ENCODE results near the gene CES2.
"Not testable (repeated sequence)": the region's sequence is repeated elsewhere in the genome, so short reads cannot be mapped to it uniquely, and the experiment has no call there.

The CES2 gene

DNA sequence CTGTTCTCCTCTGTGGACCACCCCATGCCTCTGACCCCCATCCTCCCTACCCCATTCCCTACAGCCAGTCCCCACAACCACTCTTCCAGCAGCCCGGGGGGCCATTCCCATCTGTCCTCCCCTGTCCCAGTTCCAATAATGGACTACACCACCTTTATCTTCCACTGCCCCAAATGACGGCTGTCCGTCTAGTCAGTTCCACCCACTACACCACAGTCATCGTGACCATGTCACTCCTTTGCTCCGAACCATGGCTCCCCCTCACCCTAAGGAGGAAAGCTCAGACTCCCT, 39.7 kb upstream of the CES2 start:
- no peak overlapping the region for H2AFZ ChIP-seq (ENCODE audit: low read length)
- TF ChIP-seq, protein P1, sequence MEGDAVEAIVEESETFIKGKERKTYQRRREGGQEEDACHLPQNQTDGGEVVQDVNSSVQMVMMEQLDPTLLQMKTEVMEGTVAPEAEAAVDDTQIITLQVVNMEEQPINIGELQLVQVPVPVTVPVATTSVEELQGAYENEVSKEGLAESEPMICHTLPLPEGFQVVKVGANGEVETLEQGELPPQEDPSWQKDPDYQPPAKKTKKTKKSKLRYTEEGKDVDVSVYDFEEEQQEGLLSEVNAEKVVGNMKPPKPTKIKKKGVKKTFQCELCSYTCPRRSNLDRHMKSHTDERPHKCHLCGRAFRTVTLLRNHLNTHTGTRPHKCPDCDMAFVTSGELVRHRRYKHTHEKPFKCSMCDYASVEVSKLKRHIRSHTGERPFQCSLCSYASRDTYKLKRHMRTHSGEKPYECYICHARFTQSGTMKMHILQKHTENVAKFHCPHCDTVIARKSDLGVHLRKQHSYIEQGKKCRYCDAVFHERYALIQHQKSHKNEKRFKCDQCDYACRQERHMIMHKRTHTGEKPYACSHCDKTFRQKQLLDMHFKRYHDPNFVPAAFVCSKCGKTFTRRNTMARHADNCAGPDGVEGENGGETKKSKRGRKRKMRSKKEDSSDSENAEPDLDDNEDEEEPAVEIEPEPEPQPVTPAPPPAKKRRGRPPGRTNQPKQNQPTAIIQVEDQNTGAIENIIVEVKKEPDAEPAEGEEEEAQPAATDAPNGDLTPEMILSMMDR (conservative IDR thresholded peaks at IDR 0.05; ENCODE audit: low read length) = no peak
- no peak for TF ChIP-seq EZH2phosphoT487 (IDR thresholded peaks at IDR 0.05; ENCODE audit: borderline replicate concordance)
- no peaks in the 10 kb centered on the region for H3K27me3 ChIP-seq (ENCODE audit: insufficient read depth, low read length, poor library complexity, severe bottlenecking)
- H3K4me1 ChIP-seq (ENCODE audit: insufficient read depth, low read length, poor library complexity, severe bottlenecking) = peaks cover 10% of the 10 kb centered on the region
- H3K79me2 ChIP-seq (ENCODE audit: insufficient read depth, low read length) = no peaks in the 10 kb centered on the region
- no peaks in the 10 kb centered on the region for H3K9me2 ChIP-seq (replicated peaks; ENCODE audit: low read depth, low read length)
- H3K36me3 ChIP-seq (ENCODE audit: insufficient read depth, low read length) = no peaks in the 10 kb centered on the region
- no peak overlapping the region for H3K4me2 ChIP-seq (ENCODE audit: low read depth, low read length, poor library complexity, severe bottlenecking)
- no peak overlapping the region for H3K9ac ChIP-seq (ENCODE audit: low read depth, low read length, poor library complexity, severe bottlenecking)
- H3F3A ChIP-seq (ENCODE audit: low read depth) = no peaks in the 10 kb centered on the region
- no peaks in the 10 kb centered on the region for H3K9me3 ChIP-seq (ENCODE audit: insufficient read depth, low read depth, low read length)
- no peaks in the 10 kb centered on the region for H4K20me1 ChIP-seq (ENCODE audit: insufficient read depth, low read length, poor library complexity, severe bottlenecking)
- H3K4me3 ChIP-seq (ENCODE audit: low read length, poor library complexity, severe bottlenecking) = no peak overlapping the region

DNA sequence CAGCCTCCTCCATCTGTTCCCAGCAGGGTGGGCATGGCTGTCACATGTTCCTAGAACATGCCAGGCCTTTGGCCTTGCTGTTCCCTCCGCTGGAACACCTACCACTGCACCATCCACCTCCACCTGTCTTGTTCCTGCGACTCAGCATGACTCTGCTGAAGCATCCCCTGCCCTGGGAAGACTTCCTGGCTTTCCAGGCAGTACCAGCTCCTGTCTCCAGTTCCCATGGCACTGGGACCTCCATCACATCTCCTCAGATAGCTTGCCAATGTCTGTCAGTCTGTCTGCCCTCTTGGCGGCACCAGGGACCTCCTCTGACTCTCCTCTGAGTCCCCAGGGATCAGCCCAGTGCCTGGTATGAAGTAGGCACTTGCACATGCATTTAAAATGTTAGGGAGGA, 39.3 kb upstream of the CES2 start:
- H3K4me2 ChIP-seq (ENCODE audit: low read depth, low read length, poor library complexity, severe bottlenecking) = no peak overlapping the region
- TF ChIP-seq EZH2phosphoT487 (IDR thresholded peaks at IDR 0.05; ENCODE audit: borderline replicate concordance) = no peak
- TF ChIP-seq, protein P1 (conservative IDR thresholded peaks at IDR 0.05; ENCODE audit: low read length) = no peak
- H2AFZ ChIP-seq (ENCODE audit: low read length) = no peak overlapping the region
- peaks cover 10% of the 10 kb centered on the region for H3K4me1 ChIP-seq (ENCODE audit: insufficient read depth, low read length, poor library complexity, severe bottlenecking)
- no peaks in the 10 kb centered on the region for H3K79me2 ChIP-seq (ENCODE audit: insufficient read depth, low read length)
- H3K9me2 ChIP-seq (replicated peaks; ENCODE audit: low read depth, low read length) = no peaks in the 10 kb centered on the region
- no peaks in the 10 kb centered on the region for H3K9me3 ChIP-seq (ENCODE audit: insufficient read depth, low read depth, low read length)
- H3K4me3 ChIP-seq (ENCODE audit: low read length, poor library complexity, severe bottlenecking) = no peak overlapping the region
- H3F3A ChIP-seq (ENCODE audit: low read depth) = no peaks in the 10 kb centered on the region
- no peaks in the 10 kb centered on the region for H4K20me1 ChIP-seq (ENCODE audit: insufficient read depth, low read length, poor library complexity, severe bottlenecking)
- H3K36me3 ChIP-seq (ENCODE audit: insufficient read depth, low read length) = no peaks in the 10 kb centered on the region
- H3K9ac ChIP-seq (ENCODE audit: low read depth, low read length, poor library complexity, severe bottlenecking) = no peak overlapping the region
- H3K27me3 ChIP-seq (ENCODE audit: insufficient read depth, low read length, poor library complexity, severe bottlenecking) = no peaks in the 10 kb centered on the region

GRCh38 chr16:66896682-66897081, 38.6 kb upstream of the CES2 start:
- not testable (repeated sequence) for H3K36me3 ChIP-seq (ENCODE audit: insufficient read depth, low read length); H3K9me3 ChIP-seq (ENCODE audit: insufficient read depth, low read depth, low read length); H3K4me3 ChIP-seq (ENCODE audit: low read length, poor library complexity, severe bottlenecking); H3F3A ChIP-seq (ENCODE audit: low read depth); H3K79me2 ChIP-seq (ENCODE audit: insufficient read depth, low read length); H3K9ac ChIP-seq (ENCODE audit: low read depth, low read length, poor library complexity, severe bottlenecking); H3K27me3 ChIP-seq (ENCODE audit: insufficient read depth, low read length, poor library complexity, severe bottlenecking); H4K20me1 ChIP-seq (ENCODE audit: insufficient read depth, low read length, poor library complexity, severe bottlenecking); H3K4me2 ChIP-seq (ENCODE audit: low read depth, low read length, poor library complexity, severe bottlenecking); H2AFZ ChIP-seq (ENCODE audit: low read length); H3K9me2 ChIP-seq (replicated peaks; ENCODE audit: low read depth, low read length)
- H3K4me1 ChIP-seq (ENCODE audit: insufficient read depth, low read length, poor library complexity, severe bottlenecking) = peaks cover 10% of the 10 kb centered on the region

GRCh38 chr16:66898207-66898606, 37.1 kb upstream of the CES2 start:
- H3K4me2 ChIP-seq (ENCODE audit: low read depth, low read length, poor library complexity, severe bottlenecking) = no peak overlapping the region
- no peaks in the 10 kb centered on the region for H3K9me3 ChIP-seq (ENCODE audit: insufficient read depth, low read depth, low read length)
- H3K79me2 ChIP-seq (ENCODE audit: insufficient read depth, low read length) = no peaks in the 10 kb centered on the region
- H3K36me3 ChIP-seq (ENCODE audit: insufficient read depth, low read length) = no peaks in the 10 kb centered on the region
- no peak overlapping the region for H2AFZ ChIP-seq (ENCODE audit: low read length)
- peaks cover 6% of the 10 kb centered on the region for H3K4me1 ChIP-seq (ENCODE audit: insufficient read depth, low read length, poor library complexity, severe bottlenecking)
- H3K27me3 ChIP-seq (ENCODE audit: insufficient read depth, low read length, poor library complexity, severe bottlenecking) = no peaks in the 10 kb centered on the region
- no peak overlapping the region for H3K9ac ChIP-seq (ENCODE audit: low read depth, low read length, poor library complexity, severe bottlenecking)
- no peaks in the 10 kb centered on the region for H3K9me2 ChIP-seq (replicated peaks; ENCODE audit: low read depth, low read length)
- TF ChIP-seq, protein P1 (conservative IDR thresholded peaks at IDR 0.05; ENCODE audit: low read length) = no peak
- TF ChIP-seq EZH2phosphoT487 (IDR thresholded peaks at IDR 0.05; ENCODE audit: borderline replicate concordance) = no peak
- no peak overlapping the region for H3K4me3 ChIP-seq (ENCODE audit: low read length, poor library complexity, severe bottlenecking)
- no peaks in the 10 kb centered on the region for H3F3A ChIP-seq (ENCODE audit: low read depth)
- H4K20me1 ChIP-seq (ENCODE audit: insufficient read depth, low read length, poor library complexity, severe bottlenecking) = no peaks in the 10 kb centered on the region
